ENCODE measurements around the gene SNORC. TPM values are rescaled to one million over a fixed set of nuclear protein-coding genes. Genes with fewer than 3 reads are reported as not detected.

SNORC gene
- total RNA-seq: 0.66 and 0.93 TPM in 2 replicates

DNA sequence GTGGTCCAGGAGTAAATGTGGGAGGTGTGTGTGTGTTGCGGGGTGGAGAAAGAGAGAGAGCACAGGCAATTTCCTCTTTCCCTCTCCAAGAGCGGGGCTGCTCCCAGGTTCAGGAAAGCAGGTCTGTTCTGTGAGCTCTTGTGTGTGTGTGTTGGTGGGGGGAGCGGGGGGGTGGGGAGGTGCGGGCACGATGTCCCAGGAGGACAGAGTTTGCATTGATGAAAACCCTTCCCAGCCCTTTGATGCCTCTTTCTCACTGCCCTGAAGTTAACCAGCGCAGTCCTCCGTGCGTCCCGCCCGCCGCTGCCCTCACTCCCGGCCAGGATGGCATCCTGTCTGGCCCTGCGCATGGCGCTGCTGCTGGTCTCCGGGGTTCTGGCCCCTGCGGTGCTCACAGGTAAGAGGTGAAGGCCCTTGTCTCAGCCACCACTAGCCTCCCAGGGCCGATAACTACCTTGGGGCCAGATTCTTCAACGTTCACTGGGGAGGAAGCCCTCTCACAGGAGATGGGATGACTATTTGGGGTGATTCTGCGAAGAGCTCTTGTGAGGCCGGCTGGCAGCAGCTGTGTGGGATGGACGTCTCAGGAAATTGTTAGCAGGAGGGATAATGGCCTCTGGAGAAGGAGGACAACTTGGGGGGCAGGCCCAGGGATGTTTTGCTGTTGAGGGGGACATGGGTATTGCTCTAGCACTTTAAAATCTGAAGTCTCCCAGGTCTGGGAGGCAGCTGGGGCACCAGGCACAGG is at the start of gene SNORC:
SNORC (plus strand) TSS at position 247 of the 748 bp plus-strand sequence; CDS start at position 325, 78 bp downstream.

Other genes starting within 250 kb of the SNORC start
- gene EFHD1, start 236.7 kb upstream of the SNORC start, total RNA-seq: 1.1 and 5.5 TPM in 2 replicates
- gene GIGYF2, start 172.9 kb upstream of the SNORC start, total RNA-seq: 59.0 and 63.9 TPM in 2 replicates
- gene KCNJ13, start 93.7 kb upstream of the SNORC start, total RNA-seq: 0.12 TPM in 1 of 2 replicates, not detected in the other
- gene NGEF, start 143.0 kb downstream of the SNORC start, total RNA-seq: 14.9 and 16.0 TPM in 2 replicates
- gene NEU2, start 162.4 kb downstream of the SNORC start, total RNA-seq: not detected in 2 replicates
- gene INPP5D, start 190.1 kb downstream of the SNORC start, total RNA-seq: 0.53 and 0.56 TPM in 2 replicates